ENCODE data around the gene FOSL2. TPM values are rescaled to one million over a fixed set of nuclear protein-coding genes. Genes with fewer than 3 reads are reported as not detected.

The FOSL2 gene
- total and polyA plus RNA-seq, 8 donors = 10.0 to 39.1 (median 21.1) TPM

DNA sequence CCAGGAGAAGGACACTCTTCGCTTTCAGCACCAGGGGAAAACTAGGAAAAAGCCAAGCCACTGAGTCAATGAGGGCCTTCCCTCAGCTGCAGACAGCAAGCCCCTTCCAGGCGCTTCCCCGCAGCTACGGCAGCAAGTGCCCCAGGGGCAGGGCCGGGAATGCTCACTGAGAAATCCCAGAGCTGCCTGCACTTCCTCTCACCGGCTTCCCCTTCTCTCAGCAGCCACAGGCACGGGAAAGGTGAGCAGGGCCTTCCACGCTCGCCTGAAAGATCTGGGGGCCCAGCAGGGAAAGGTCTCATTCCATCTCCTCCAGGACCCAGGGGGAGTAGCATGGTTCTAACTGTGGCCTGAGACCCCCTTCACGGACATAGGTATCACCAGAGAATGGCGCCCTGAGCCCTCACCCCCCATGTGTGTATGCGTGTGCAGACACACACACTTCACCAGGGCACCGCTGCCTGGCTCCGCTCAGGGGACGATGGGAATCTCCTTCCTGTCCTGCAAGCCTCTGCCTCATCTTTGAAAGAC, 29.6 kb upstream of the FOSL2 start:
- FAIRE-seq (no peak), DNase-seq (no peak), ATAC-seq (no peak)
- TF ChIP-seq, protein P1, sequence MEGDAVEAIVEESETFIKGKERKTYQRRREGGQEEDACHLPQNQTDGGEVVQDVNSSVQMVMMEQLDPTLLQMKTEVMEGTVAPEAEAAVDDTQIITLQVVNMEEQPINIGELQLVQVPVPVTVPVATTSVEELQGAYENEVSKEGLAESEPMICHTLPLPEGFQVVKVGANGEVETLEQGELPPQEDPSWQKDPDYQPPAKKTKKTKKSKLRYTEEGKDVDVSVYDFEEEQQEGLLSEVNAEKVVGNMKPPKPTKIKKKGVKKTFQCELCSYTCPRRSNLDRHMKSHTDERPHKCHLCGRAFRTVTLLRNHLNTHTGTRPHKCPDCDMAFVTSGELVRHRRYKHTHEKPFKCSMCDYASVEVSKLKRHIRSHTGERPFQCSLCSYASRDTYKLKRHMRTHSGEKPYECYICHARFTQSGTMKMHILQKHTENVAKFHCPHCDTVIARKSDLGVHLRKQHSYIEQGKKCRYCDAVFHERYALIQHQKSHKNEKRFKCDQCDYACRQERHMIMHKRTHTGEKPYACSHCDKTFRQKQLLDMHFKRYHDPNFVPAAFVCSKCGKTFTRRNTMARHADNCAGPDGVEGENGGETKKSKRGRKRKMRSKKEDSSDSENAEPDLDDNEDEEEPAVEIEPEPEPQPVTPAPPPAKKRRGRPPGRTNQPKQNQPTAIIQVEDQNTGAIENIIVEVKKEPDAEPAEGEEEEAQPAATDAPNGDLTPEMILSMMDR (IDR thresholded peaks at IDR 0.05) = no peak
- 91 to 94% methylated on average over 15 of the region's 15 CpGs for whole genome bisulfite sequencing, 2 donors
- Histone ChIP-seq H3K27ac (no peak overlapping the region), H3K27me3 (no peaks in the 10 kb centered on the region), H3K4me1 (no peaks in the 10 kb centered on the region), H3K36me3 (no peaks in the 10 kb centered on the region), H3K4me3 (no peak overlapping the region), H3K9me3 (no peaks in the 10 kb centered on the region)
- intact Hi-C loops (cut with DNase I) = no loop called here

DNA sequence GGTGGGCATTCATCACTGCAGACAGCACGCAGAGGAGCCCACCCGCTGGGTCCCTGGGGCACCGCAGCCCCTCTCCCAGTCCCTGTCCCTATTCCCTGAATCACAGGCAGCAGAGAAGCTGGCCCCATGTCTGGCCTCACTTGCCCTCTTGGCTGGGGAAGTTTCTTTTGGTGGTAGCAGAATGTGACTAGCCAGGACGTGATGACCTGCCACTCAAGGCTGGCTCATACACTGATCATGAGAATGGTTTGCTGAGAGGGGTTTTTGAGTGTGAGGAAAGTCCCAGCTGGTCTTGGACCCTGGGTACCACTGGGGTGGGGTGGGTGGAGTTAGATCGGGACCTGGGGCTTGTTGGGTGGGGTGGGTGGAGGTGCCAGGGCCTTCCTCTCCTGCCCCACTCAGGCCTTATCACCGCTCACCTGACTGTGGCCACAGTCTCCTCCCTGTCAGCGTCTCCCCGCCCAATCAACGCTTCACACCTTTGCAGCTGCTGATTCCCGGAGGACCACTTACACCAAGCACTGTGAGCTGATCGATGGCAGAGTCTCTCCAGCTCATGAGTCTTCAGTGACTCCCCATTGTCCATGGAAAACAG, 28.9 kb upstream of the FOSL2 start:
- H3K9me3 ChIP-seq = no peaks in the 10 kb centered on the region
- no peak for ATAC-seq
- H3K36me3 ChIP-seq = no peaks in the 10 kb centered on the region
- no peaks in the 10 kb centered on the region for H3K4me1 ChIP-seq
- no peak overlapping the region for H3K4me3 ChIP-seq
- WGBS, 2 donors = 90 to 91% methylated on average over 11 of the region's 11 CpGs
- FAIRE-seq = no peak
- TF ChIP-seq, protein P1 (IDR thresholded peaks at IDR 0.05) = no peak
- DNase-seq = no peak
- H3K27ac ChIP-seq = no peak overlapping the region
- intact Hi-C loops (cut with DNase I) = no loop called here
- H3K27me3 ChIP-seq = no peaks in the 10 kb centered on the region

DNA sequence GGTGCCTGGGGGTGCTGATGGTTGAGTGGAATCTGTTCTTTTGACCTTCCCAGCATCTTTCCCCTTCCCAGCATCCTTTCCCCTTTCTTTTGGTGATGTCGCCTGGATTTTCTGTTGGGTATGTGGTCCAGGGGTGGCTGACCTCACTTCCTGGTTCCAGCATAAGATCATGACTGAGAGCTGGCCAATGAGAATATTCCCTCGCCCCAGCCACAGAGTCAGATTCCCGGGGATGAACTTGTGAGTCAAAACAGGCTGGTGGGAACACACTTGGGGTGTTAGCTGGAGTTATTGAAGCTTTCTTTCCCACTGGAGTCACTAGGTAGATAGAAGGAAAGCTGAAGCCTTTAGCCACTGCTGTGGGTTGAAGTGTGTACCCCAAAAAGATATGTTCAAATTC, 28.0 kb upstream of the FOSL2 start:
- no peak for ATAC-seq
- no peak overlapping the region for H3K4me3 ChIP-seq
- no peak for FAIRE-seq
- no peak overlapping the region for H3K27ac ChIP-seq
- WGBS, 2 donors = 88 to 92% methylated on average over 3 of the region's 3 CpGs
- H3K36me3 ChIP-seq = no peaks in the 10 kb centered on the region
- H3K4me1 ChIP-seq = no peaks in the 10 kb centered on the region
- intact Hi-C loops (cut with DNase I) = no loop called here
- DNase-seq = no peak
- H3K9me3 ChIP-seq = no peaks in the 10 kb centered on the region
- TF ChIP-seq, protein P1 (IDR thresholded peaks at IDR 0.05) = no peak
- H3K27me3 ChIP-seq = no peaks in the 10 kb centered on the region

DNA sequence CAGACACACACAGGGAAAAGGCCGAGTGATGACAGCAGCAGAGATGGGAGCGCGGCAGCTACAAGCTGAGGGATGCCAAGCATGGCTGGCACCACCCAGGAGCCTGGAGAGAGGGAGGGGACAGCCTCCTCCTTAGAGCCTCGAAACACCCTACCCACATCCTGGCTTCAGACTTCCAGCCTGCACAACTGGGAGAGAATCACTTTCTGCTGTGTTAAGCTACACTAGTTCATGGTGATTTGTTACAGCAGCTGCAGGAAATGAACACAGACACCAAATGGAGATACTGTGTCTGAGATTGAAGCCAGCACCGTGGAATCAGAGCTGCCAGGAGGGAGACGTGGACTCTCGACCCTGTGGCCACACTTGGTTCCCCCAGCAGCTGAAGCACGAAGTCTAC, 27.5 kb upstream of the FOSL2 start:
- DNase-seq = no peak
- FAIRE-seq = no peak
- intact Hi-C loops (cut with DNase I) = no loop called here
- 90 to 92% methylated on average over 8 of the region's 8 CpGs for WGBS, 2 donors
- Histone ChIP-seq H3K36me3 (no peaks in the 10 kb centered on the region), H3K27me3 (no peaks in the 10 kb centered on the region), H3K4me1 (no peaks in the 10 kb centered on the region), H3K9me3 (no peaks in the 10 kb centered on the region), H3K4me3 (no peak overlapping the region), H3K27ac (no peak overlapping the region)
- TF ChIP-seq, protein P1 (IDR thresholded peaks at IDR 0.05) = no peak
- ATAC-seq = no peak

DNA sequence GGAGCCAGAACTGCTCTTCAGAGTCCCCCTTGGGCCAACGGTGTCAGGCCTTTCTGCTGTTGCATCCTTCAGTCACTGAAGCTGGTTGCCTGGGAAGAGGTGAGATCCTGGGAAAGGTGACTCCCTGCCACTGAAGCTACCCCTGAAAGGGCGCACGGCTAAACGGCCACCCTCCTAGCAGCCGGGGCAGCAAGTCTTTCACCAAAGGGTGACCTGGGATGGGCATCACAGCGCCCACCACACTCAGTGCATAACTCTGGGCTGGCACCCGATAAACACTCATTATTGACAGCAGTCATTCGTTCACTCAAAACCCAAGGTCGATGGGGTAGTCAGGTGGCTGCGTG, 26.5 kb upstream of the FOSL2 start:
- Histone ChIP-seq H3K4me3 (no peak overlapping the region), H3K9me3 (no peaks in the 10 kb centered on the region), H3K4me1 (no peaks in the 10 kb centered on the region), H3K27ac (no peak overlapping the region), H3K27me3 (no peaks in the 10 kb centered on the region), H3K36me3 (no peaks in the 10 kb centered on the region)
- ATAC-seq (no peak), DNase-seq (no peak), FAIRE-seq (no peak)
- TF ChIP-seq, protein P1 (IDR thresholded peaks at IDR 0.05) = no peak
- 88 to 93% methylated on average over 10 of the region's 10 CpGs for WGBS, 2 donors
- intact Hi-C loops (cut with DNase I) = no loop called here

Data from pancreas (tissue), 10 donors.